A673 (cell line): Measurements from ENCODE around the gene HPGDS. TPM values are rescaled to one million over a fixed set of nuclear protein-coding genes. Genes with fewer than 3 reads are reported as not detected.

Experiments
- BruUV-seq: library from RNA; stranded (reverse); fragments of 400-500 nt; replicated peaks from 2 replicates; lab custom pipeline; 2021; lab: Mats Ljungman, UMichigan
- CTCF ChIA-PET: fragments of 300-600 bp; sonication (Branson Sonifier 250); formaldehyde crosslinking; loops from one replicate; lab custom pipeline; 2022; ENCODE audit warnings: antibody characterized with exemption; lab: Charles Lee
- POLR2A ChIA-PET: fragments of 300-600 bp; sonication (Branson Sonifier 250); formaldehyde crosslinking; loops from one replicate; lab custom pipeline; 2022; ENCODE audit warnings: antibody characterized with exemption; ENCODE audit not compliant: low non-redundant PET; lab: Charles Lee
- DNase-seq: peaks from one replicate; pipeline ENCODE4 v3.0.0-alpha.2; 2015; ENCODE audit warnings: low spot score
- H3K27ac ChIP-seq: fragments of 200-600 bp; sonication (generic); 2 replicates; pipeline ENCODE4 v1.5.1; 2016; ENCODE audit warnings: mixed run types, low read depth, mild to moderate bottlenecking, mixed read lengths, antibody characterized with exemption, low read length; ENCODE audit not compliant: poor library complexity, severe bottlenecking
- H3K27me3 ChIP-seq: fragments of 200-600 bp; sonication (generic); replicated peaks from 2 replicates; pipeline ENCODE4 v1.6.1; 2017; ENCODE audit warnings: mixed run types, low read depth, mild to moderate bottlenecking, mixed read lengths, antibody characterized with exemption, low read length; ENCODE audit not compliant: insufficient read depth, poor library complexity
- H3K36me3 ChIP-seq: fragments of 200-600 bp; sonication (generic); 2 replicates; pipeline ENCODE4 v1.6.1; 2016; ENCODE audit warnings: mixed run types, mild to moderate bottlenecking, mixed read lengths, antibody characterized with exemption, low read length; ENCODE audit not compliant: insufficient read depth, poor library complexity, severe bottlenecking
- H3K4me1 ChIP-seq: fragments of 200-600 bp; sonication (generic); 2 replicates; pipeline ENCODE4 v1.6.1; 2017; ENCODE audit warnings: mixed run types, mild to moderate bottlenecking, mixed read lengths, antibody characterized with exemption, low read length; ENCODE audit not compliant: insufficient read depth, poor library complexity, severe bottlenecking
- H3K4me3 ChIP-seq: fragments of 200-600 bp; sonication (generic); 2 replicates; pipeline ENCODE4 v1.5.1; 2016; ENCODE audit warnings: low read depth, mixed run types, mild to moderate bottlenecking, mixed read lengths, low read length; ENCODE audit not compliant: poor library complexity, severe bottlenecking
- H3K9me3 ChIP-seq: fragments of 200-600 bp; sonication (generic); 2 replicates; pipeline ENCODE4 v1.6.1; 2016; ENCODE audit warnings: mixed run types, low read depth, mild to moderate bottlenecking, mixed read lengths, antibody characterized with exemption, low read length; ENCODE audit not compliant: poor library complexity, severe bottlenecking
- EZH2 ChIP-seq: fragments of 200-600 bp; sonication (generic); IDR thresholded peaks from 2 replicates; pipeline ENCODE4 v1.6.1; 2017; ENCODE audit warnings: borderline replicate concordance, low read depth, mild to moderate bottlenecking, mixed read lengths, antibody characterized with exemption, low read length; ENCODE audit not compliant: poor library complexity, severe bottlenecking
- intact Hi-C: fragments of 100-400 bp; cut with micrococcal nuclease; formaldehyde crosslinking; loops from one replicate; pipeline ENCODE4 v1.10.0; 2022; ENCODE audit not compliant: unreplicated experiment
- total RNA-seq: library from RNA; stranded (reverse); gene quantifications from 2 replicates; pipeline ENCODE4 v1.2.3, GENCODE V29; 2021
- TF ChIP-seq, protein P1 (sequence below): fragments of 300-800, 200-600 bp; sonication (generic); conservative IDR thresholded peaks from 2 replicates; pipeline ENCODE4 v1.5.1; 2017; ENCODE audit warnings: low read depth, mild to moderate bottlenecking, antibody characterized with exemption, low read length, moderate library complexity, mixed read lengths

Gene HPGDS
- total RNA-seq, 1 experiment from 2014 or later = not detected

DNA sequence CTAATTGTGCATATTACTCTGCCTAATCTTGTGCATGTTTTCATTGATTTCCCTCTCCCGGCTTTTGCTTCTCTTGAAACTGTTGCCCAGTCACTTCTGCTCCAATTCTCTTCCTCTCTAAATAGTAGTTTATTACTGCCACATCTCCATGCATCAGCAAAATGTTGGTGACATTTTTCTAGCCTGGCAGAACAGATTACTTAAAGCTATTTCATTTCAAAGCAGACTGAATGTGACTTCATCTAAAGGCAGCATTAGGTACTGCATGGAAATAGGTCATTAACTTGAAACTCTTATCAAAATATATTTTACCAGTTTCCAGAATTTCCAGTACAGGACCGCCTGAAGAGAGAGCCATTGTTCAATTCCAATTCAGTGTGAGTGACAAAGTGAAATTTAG lies 52.4 kb downstream of the HPGDS start:
- Histone ChIP-seq H3K36me3 (peaks cover 6% of the 10 kb centered on the region), H3K9me3 (no peaks in the 10 kb centered on the region), H3K27me3 (no peaks in the 10 kb centered on the region), H3K27ac (no peak overlapping the region), H3K4me3 (no peak overlapping the region), H3K4me1 (no peaks in the 10 kb centered on the region)
- CTCF ChIA-PET = interaction anchor here (0.6 kb wide), 1 partner anchor 160 kb away, joined by 6 read pairs; no protein-coding TSS in a partner anchor
- BruUV-seq = no TSS peak
- no peak for TF ChIP-seq EZH2
- TF ChIP-seq, protein P1, sequence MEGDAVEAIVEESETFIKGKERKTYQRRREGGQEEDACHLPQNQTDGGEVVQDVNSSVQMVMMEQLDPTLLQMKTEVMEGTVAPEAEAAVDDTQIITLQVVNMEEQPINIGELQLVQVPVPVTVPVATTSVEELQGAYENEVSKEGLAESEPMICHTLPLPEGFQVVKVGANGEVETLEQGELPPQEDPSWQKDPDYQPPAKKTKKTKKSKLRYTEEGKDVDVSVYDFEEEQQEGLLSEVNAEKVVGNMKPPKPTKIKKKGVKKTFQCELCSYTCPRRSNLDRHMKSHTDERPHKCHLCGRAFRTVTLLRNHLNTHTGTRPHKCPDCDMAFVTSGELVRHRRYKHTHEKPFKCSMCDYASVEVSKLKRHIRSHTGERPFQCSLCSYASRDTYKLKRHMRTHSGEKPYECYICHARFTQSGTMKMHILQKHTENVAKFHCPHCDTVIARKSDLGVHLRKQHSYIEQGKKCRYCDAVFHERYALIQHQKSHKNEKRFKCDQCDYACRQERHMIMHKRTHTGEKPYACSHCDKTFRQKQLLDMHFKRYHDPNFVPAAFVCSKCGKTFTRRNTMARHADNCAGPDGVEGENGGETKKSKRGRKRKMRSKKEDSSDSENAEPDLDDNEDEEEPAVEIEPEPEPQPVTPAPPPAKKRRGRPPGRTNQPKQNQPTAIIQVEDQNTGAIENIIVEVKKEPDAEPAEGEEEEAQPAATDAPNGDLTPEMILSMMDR = no peak
- POLR2A ChIA-PET = no interaction called here
- DNase-seq = no peak
- intact Hi-C loops = no loop called here

DNA sequence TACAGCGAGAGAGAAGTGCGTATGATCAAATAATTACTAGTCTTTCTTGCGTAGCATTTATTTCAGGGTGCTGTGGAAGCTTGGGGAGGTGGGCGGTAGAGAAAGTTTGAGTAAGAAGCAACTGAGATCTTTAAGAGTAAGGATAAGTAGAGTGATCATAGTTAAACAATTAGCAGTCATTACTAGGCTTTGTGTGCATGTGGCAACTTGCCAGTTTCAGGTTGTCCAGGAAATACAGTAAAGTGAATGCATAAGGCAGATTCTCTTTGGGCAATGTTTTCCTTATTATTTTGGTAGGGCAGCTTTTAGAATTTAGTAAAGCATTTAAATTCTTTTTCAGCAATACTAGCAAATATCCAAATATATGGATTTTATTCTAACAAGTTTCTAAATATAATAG lies 57.0 kb downstream of the HPGDS start:
- H3K27me3 ChIP-seq = no peaks in the 10 kb centered on the region
- no peak overlapping the region for H3K27ac ChIP-seq
- no peaks in the 10 kb centered on the region for H3K4me1 ChIP-seq
- intact Hi-C loops = no loop called here
- TF ChIP-seq, protein P1 = no peak
- TF ChIP-seq EZH2 = no peak
- POLR2A ChIA-PET = no interaction called here
- H3K9me3 ChIP-seq = no peaks in the 10 kb centered on the region
- no peak for DNase-seq
- CTCF ChIA-PET = no interaction called here
- H3K36me3 ChIP-seq = peaks cover 6% of the 10 kb centered on the region
- no peak overlapping the region for H3K4me3 ChIP-seq
- BruUV-seq = no TSS peak

DNA sequence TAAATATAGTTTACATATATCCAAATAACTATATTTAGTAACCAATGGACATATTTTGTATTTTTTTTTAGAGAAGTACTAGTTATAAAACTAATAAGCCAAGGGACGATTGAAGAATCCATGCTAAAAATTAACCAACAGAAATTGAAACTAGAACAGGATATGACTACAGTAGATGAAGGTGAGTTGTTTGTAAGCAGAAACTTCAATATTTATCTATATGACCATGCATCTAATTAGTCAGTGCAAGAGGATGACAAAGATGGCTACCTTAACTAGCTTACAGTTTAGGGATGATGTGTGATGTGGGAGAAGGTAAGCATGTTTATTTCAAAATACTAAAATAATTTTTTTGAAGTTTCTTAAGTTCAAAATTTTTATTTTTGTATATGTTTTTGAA lies 57.7 kb downstream of the HPGDS start:
- H3K4me1 ChIP-seq = no peaks in the 10 kb centered on the region
- no peak for DNase-seq
- TF ChIP-seq EZH2 = no peak
- TF ChIP-seq, protein P1 = no peak
- H3K36me3 ChIP-seq = peaks cover 6% of the 10 kb centered on the region
- POLR2A ChIA-PET = no interaction called here
- H3K4me3 ChIP-seq = no peak overlapping the region
- no peaks in the 10 kb centered on the region for H3K27me3 ChIP-seq
- intact Hi-C loops = no loop called here
- CTCF ChIA-PET = no interaction called here
- H3K27ac ChIP-seq = no peak overlapping the region
- BruUV-seq = no TSS peak
- no peaks in the 10 kb centered on the region for H3K9me3 ChIP-seq
